ENCODE results near the gene GNG14. TPM values are rescaled to one million over a fixed set of nuclear protein-coding genes. Genes with fewer than 3 reads are reported as not detected.
"Not testable (repeated sequence)": the region's sequence is repeated elsewhere in the genome, so short reads cannot be mapped to it uniquely, and the experiment has no call there.

GNG14 gene
- total and polyA plus RNA-seq, 2 donors (not counting 1 experiment from before 2014, with no cell fraction given): not detected

GRCh38 chr19:12713304-12713703 lies 25.5 kb downstream of the GNG14 start:
- intact Hi-C loops (cut with micrococcal nuclease); ATAC-seq (ENCODE audit: low read depth); H3K9me3 Mint-ChIP-seq (ENCODE audit: insufficient read depth); POLR2A ChIA-PET; H3K27ac Mint-ChIP-seq; H3K4me1 Mint-ChIP-seq; H3K4me3 ChIP-seq (ENCODE audit: control extremely low read depth in 1 of 5, extremely low read depth in 1 of 5, insufficient read depth in 1 of 5, low read depth in 2 of 5, low read length in 4 of 5); H3K27me3 ChIP-seq (replicated peaks in 1 of 4; ENCODE audit: control extremely low read depth in 1 of 4, control insufficient read depth in 3 of 4, insufficient read depth in 4 of 4, low read length in 3 of 4); H3K4me3 Mint-ChIP-seq; H3K9me3 ChIP-seq (ENCODE audit: control extremely low read depth in 1 of 3, control insufficient read depth in 2 of 3, insufficient read depth in 1 of 3, low read length in 2 of 3); H2AFZ ChIP-seq (ENCODE audit: insufficient read depth, low read depth, low read length, poor library complexity, severe bottlenecking); H3K27me3 Mint-ChIP-seq; H4K20me1 ChIP-seq (ENCODE audit: control insufficient read depth, insufficient read depth, low read length, poor library complexity, severe bottlenecking); H3K27ac ChIP-seq (ENCODE audit: low read length in 2 of 2); H3K4me1 ChIP-seq (ENCODE audit: control insufficient read depth in 2 of 2, insufficient read depth in 2 of 2, low read length in 2 of 2); H3K4me2 ChIP-seq (replicated peaks; ENCODE audit: low read depth, low read length, poor library complexity, severe bottlenecking); DNase-seq; H3K9ac ChIP-seq (ENCODE audit: low read length): not testable (repeated sequence)
- 100% methylated on average over 3 of the region's 9 CpGs for WGBS (ENCODE audit: insufficient coverage)
- Histone ChIP-seq H3K36me3 (replicated peaks in 1 of 2; ENCODE audit: control extremely low read depth in 1 of 2, control insufficient read depth in 1 of 2, extremely low read depth in 1 of 2, insufficient read depth in 2 of 2, low read length in 1 of 2) (peaks cover 2 to 37% of the 10 kb centered on the region in 2 experiments), H3K79me2 (ENCODE audit: control insufficient read depth, insufficient read depth, low read length) (peaks cover 17% of the 10 kb centered on the region)
- CTCF ChIA-PET: interaction anchor here (0.6 to 7.3 kb wide), 4 partner anchors 44 to 133 kb away, joined by 3 to 45 read pairs (median 4); no protein-coding TSS in a partner anchor

GRCh38 chr19:12715102-12715501 lies 27.3 kb downstream of the GNG14 start:
- Histone ChIP-seq H3K36me3 (replicated peaks in 1 of 2; ENCODE audit: control extremely low read depth in 1 of 2, control insufficient read depth in 1 of 2, extremely low read depth in 1 of 2, insufficient read depth in 2 of 2, low read length in 1 of 2) (peaks cover 2 to 35% of the 10 kb centered on the region in 2 experiments), H3K4me3 (ENCODE audit: control extremely low read depth in 1 of 5, extremely low read depth in 1 of 5, insufficient read depth in 1 of 5, low read depth in 2 of 5, low read length in 4 of 5) (no peak overlapping the region), H3K79me2 (ENCODE audit: control insufficient read depth, insufficient read depth, low read length) (peaks cover 35% of the 10 kb centered on the region), H3K9me3 (ENCODE audit: control extremely low read depth in 1 of 3, control insufficient read depth in 2 of 3, insufficient read depth in 1 of 3, low read length in 2 of 3) (no peaks in the 10 kb centered on the region), H3K4me2 (replicated peaks; ENCODE audit: low read depth, low read length, poor library complexity, severe bottlenecking) (no peak overlapping the region), H4K20me1 (ENCODE audit: control insufficient read depth, insufficient read depth, low read length, poor library complexity, severe bottlenecking) (no peaks in the 10 kb centered on the region), H3K27ac (ENCODE audit: low read length in 2 of 2) (no peak overlapping the region), H3K27me3 (replicated peaks in 1 of 4; ENCODE audit: control extremely low read depth in 1 of 4, control insufficient read depth in 3 of 4, insufficient read depth in 4 of 4, low read length in 3 of 4) (no peaks in the 10 kb centered on the region), H2AFZ (ENCODE audit: insufficient read depth, low read depth, low read length, poor library complexity, severe bottlenecking) (no peak overlapping the region), H3K4me1 (ENCODE audit: control insufficient read depth in 2 of 2, insufficient read depth in 2 of 2, low read length in 2 of 2) (no peaks in the 10 kb centered on the region), H3K9ac (ENCODE audit: low read length) (no peak overlapping the region)
- ATAC-seq (ENCODE audit: low read depth): no peak
- Mint-ChIP-seq H3K27me3 (no peaks in the 10 kb centered on the region), H3K9me3 (ENCODE audit: insufficient read depth) (no peaks in the 10 kb centered on the region), H3K4me1 (peaks cover 8% of the 10 kb centered on the region), H3K27ac (no peak overlapping the region), H3K4me3 (no peak overlapping the region)
- CTCF ChIA-PET: interaction anchor here (0.7 to 7.3 kb wide), 7 partner anchors 8 to 133 kb away, joined by 3 to 45 read pairs (median 4); partner anchors contain the start of gene GET3
- intact Hi-C loops (cut with micrococcal nuclease): no loop called here
- TF ChIP-seq CTCF (IDR thresholded peaks at IDR 0.05) (no peak), EZH2 (IDR thresholded peaks at IDR 0.05; ENCODE audit: borderline replicate concordance, insufficient read depth, low read depth, low read length, poor library complexity, severe bottlenecking) (no peak)
- 97% methylated on average over 15 of the region's 15 CpGs for WGBS (ENCODE audit: insufficient coverage)
- POLR2A ChIA-PET: no interaction called here
- no peak for DNase-seq

Measured in B cell (primary cell).